Calu3 (cell line): Measurements from ENCODE around the gene HCCS. TPM values are rescaled to one million over a fixed set of nuclear protein-coding genes. Genes with fewer than 3 reads are reported as not detected.
A peak's percentile ranks its signal among the peaks of the same experiment; 100 is the strongest.

Experiments
- BruUV-seq: library from RNA; stranded (reverse); fragments of 400-500 nt; replicated peaks from 2 replicates; lab custom pipeline; 2021; lab: Mats Ljungman, UMichigan
- CTCF ChIA-PET: fragments of 300-600 bp; sonication (Branson Sonifier 250); formaldehyde crosslinking; loops from one replicate; lab custom pipeline; 2022; ENCODE audit warnings: antibody characterized with exemption; lab: Charles Lee
- DNase-seq: peaks from one replicate; pipeline ENCODE4 v3.0.0; 2022
- H3K27ac Mint-ChIP-seq: one replicate; pipeline ENCODE4 v1.8.0; 2022; ENCODE audit warnings: mixed read lengths; ENCODE audit not compliant: unreplicated experiment
- H3K27me3 Mint-ChIP-seq: one replicate; pipeline ENCODE4 v1.8.0; 2022; ENCODE audit warnings: mixed read lengths; ENCODE audit not compliant: unreplicated experiment
- H3K36me3 Mint-ChIP-seq: one replicate; pipeline ENCODE4 v1.8.0; 2022; ENCODE audit warnings: mild to moderate bottlenecking, moderate library complexity, mixed read lengths; ENCODE audit not compliant: insufficient read depth, unreplicated experiment
- H3K4me1 Mint-ChIP-seq: one replicate; pipeline ENCODE4 v1.8.0; 2022; ENCODE audit warnings: mild to moderate bottlenecking, low read depth, mixed read lengths; ENCODE audit not compliant: unreplicated experiment
- H3K4me3 Mint-ChIP-seq: one replicate; pipeline ENCODE4 v1.8.0; 2022; ENCODE audit warnings: mild to moderate bottlenecking, low read depth, moderate library complexity, mixed read lengths; ENCODE audit not compliant: unreplicated experiment
- H3K9me3 Mint-ChIP-seq: one replicate; pipeline ENCODE4 v1.8.0; 2022; ENCODE audit warnings: low read depth, mixed read lengths; ENCODE audit not compliant: unreplicated experiment
- intact Hi-C: fragments of 100-400 bp; cut with micrococcal nuclease; formaldehyde crosslinking; loops from one replicate; pipeline ENCODE4 v1.10.0; 2022; ENCODE audit not compliant: unreplicated experiment
- total RNA-seq: library from RNA; stranded (reverse); gene quantifications from 2 replicates; pipeline ENCODE4 v1.2.3, GENCODE V29; 2022
- TF ChIP-seq, protein P1 (sequence below): fragments of 200-600 bp; IDR thresholded peaks from one replicate; pipeline ENCODE4 v1.8.0; 2022; ENCODE audit warnings: antibody characterized with exemption; ENCODE audit not compliant: unreplicated experiment

Gene HCCS
- total RNA-seq, 1 experiment from 2014 or later = 47.1 TPM

DNA sequence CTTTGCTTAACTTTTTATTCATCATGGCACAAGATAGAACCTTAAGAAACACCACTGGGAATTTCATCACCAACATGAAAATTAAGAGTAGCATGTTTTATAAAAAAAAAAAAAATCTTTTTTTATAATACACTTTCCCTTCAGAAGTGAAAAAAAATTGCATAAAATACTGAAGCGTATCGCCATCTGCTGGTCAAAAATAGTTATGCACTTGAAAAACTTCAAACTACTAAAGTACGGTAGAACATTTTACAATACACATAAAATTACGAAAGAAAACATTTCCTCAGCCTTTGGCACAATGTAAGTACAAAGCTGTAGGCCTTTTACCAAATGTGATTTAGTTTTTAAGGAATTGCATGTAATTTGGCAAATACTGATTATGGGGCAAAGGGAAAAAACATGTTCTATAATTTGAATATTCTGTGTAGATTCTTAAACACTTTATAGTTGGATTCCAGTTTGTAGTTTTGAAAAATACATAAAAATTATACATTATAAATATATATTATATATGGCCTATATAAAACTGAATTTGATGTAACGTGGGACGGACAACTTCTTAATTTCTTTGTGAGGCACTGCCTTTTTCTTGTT, 26.5 kb downstream of the HCCS start:
- no TSS peak for BruUV-seq
- TF ChIP-seq, protein P1, sequence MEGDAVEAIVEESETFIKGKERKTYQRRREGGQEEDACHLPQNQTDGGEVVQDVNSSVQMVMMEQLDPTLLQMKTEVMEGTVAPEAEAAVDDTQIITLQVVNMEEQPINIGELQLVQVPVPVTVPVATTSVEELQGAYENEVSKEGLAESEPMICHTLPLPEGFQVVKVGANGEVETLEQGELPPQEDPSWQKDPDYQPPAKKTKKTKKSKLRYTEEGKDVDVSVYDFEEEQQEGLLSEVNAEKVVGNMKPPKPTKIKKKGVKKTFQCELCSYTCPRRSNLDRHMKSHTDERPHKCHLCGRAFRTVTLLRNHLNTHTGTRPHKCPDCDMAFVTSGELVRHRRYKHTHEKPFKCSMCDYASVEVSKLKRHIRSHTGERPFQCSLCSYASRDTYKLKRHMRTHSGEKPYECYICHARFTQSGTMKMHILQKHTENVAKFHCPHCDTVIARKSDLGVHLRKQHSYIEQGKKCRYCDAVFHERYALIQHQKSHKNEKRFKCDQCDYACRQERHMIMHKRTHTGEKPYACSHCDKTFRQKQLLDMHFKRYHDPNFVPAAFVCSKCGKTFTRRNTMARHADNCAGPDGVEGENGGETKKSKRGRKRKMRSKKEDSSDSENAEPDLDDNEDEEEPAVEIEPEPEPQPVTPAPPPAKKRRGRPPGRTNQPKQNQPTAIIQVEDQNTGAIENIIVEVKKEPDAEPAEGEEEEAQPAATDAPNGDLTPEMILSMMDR = no peak
- DNase-seq = peak; percentile 4
- H3K36me3 Mint-ChIP-seq = no peaks in the 10 kb centered on the region
- intact Hi-C loops = loop anchor here (1.0 kb wide), 1 partner anchor 947 kb away; no protein-coding TSS in a partner anchor
- H3K9me3 Mint-ChIP-seq = no peaks in the 10 kb centered on the region
- H3K27me3 Mint-ChIP-seq = no peaks in the 10 kb centered on the region
- H3K27ac Mint-ChIP-seq = no peak overlapping the region
- CTCF ChIA-PET = no interaction called here
- H3K4me3 Mint-ChIP-seq = no peak overlapping the region
- H3K4me1 Mint-ChIP-seq = no peaks in the 10 kb centered on the region

DNA sequence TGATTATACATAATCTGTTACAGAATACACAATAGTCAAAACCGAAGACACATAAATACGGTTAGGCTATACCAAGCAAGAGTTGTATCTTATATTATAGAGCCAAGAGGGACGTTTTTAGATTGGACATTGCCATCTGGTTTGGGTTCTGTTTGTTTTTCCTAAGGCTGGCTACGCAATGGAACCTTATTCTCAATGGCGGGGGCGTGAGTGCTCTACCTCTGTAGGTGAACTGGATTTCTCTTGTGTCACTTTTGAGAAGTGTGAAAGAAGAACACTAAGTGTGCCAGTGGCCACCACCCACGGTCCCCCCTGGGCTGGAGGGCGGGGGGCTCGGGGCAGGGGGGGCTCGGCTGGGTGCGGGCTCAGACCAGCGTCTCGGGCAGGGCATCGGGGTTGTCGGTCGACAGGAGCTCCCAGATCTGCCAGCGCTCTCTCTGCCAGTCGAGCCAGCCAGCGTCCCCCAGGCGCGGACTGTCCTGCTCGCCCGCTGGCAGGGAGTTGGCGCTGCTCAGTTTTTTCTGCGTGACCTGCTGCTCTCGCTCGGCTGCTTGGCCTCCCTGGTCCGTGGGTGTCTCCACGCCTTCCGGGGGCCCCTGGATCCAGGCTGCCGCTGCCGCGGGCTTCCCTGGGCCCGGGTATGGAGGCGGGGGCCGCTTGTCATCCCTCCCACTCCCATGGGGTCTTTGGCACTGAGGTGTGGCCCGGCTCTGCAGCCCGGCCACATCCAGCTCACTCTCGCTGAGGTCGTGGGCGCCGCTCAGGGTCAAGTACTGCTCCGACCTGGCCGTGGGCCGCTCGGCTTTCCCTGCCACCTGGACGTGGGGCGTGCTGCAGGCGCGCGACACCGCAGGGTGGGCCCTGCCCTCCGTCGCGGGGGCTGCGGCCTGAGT, 27.6 kb downstream of the HCCS start:
- Mint-ChIP-seq H3K9me3 (no peaks in the 10 kb centered on the region), H3K27ac (no peak overlapping the region), H3K4me3 (no peak overlapping the region), H3K36me3 (no peaks in the 10 kb centered on the region), H3K27me3 (no peaks in the 10 kb centered on the region), H3K4me1 (peaks cover 5% of the 10 kb centered on the region)
- TF ChIP-seq, protein P1 = no peak
- no peak for DNase-seq
- no TSS peak for BruUV-seq
- CTCF ChIA-PET = no interaction called here
- intact Hi-C loops = no loop called here

DNA sequence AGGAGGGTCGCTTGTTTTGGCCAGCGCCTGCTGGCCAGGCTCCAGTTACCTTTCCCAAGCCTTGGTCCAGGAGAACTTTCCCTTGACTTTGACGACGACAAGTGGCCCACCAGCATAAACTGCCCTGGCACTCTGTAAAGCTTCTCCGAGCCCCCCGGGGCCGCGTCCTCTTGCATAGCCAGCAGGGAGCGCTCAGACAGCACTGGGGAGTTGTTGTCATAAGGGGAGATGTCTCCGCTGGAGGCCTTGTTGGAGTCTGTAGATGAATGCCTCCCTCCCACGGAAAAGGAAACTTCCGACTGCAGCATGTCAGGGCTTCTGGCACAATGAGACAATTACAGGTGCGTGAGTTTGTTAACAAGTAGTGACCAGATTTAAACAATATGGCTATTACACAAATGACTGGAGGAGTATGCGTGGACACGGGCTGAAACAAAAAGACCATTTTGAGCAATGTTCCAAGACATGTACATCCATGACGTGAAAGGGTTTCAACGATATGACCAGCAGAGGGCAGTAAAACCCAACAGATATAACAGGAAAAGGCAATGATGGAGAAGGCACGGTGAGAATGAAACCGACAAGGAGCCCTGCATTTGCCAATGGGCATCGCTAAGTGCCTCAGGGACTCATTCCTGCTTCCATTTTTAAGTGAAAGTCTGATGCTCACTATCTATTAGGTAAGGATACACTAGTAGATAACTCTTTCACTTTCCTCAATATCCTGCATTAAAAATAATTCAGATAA, 33.0 kb downstream of the HCCS start:
- peak; percentile 67 for DNase-seq
- Mint-ChIP-seq H3K9me3 (no peaks in the 10 kb centered on the region), H3K27me3 (no peaks in the 10 kb centered on the region), H3K4me3 (peak overlapping the region; percentile 33), H3K4me1 (peaks cover 10% of the 10 kb centered on the region), H3K27ac (no peak overlapping the region), H3K36me3 (no peaks in the 10 kb centered on the region)
- TF ChIP-seq, protein P1 = no peak
- intact Hi-C loops = loop anchor here (1.0 to 10.0 kb wide), 6 partner anchors 121 to 628 kb away; no protein-coding TSS in a partner anchor
- CTCF ChIA-PET = no interaction called here
- BruUV-seq = no TSS peak

- H3K4me1 Mint-ChIP-seq = peaks cover 10% of the 10 kb centered on the region
- no peaks in the 10 kb centered on the region for H3K36me3 Mint-ChIP-seq
- CTCF ChIA-PET = no interaction called here
- intact Hi-C loops = loop anchor here (10.0 kb wide), 1 partner anchor 118 kb away; no protein-coding TSS in a partner anchor
- H3K27ac Mint-ChIP-seq = no peak overlapping the region
- H3K9me3 Mint-ChIP-seq = no peaks in the 10 kb centered on the region
- no TSS peak for BruUV-seq
- no peak overlapping the region for H3K4me3 Mint-ChIP-seq
- DNase-seq = no peak
- H3K27me3 Mint-ChIP-seq = no peaks in the 10 kb centered on the region
- TF ChIP-seq, protein P1 = no peak
Measured at GRCh38 chrX:11146411-11146810, 35.3 kb downstream of the HCCS start.
